ENCODE measurements around the gene ZNF518A. TPM values are rescaled to one million over a fixed set of nuclear protein-coding genes. Genes with fewer than 3 reads are reported as not detected.

ZNF518A gene
- total and polyA plus RNA-seq, 9 of the 15 experiments (the other 6 are each of a cell fraction or from before 2014, with no cell fraction given): 6.3 to 30.0 (median 17.4) TPM

DNA sequence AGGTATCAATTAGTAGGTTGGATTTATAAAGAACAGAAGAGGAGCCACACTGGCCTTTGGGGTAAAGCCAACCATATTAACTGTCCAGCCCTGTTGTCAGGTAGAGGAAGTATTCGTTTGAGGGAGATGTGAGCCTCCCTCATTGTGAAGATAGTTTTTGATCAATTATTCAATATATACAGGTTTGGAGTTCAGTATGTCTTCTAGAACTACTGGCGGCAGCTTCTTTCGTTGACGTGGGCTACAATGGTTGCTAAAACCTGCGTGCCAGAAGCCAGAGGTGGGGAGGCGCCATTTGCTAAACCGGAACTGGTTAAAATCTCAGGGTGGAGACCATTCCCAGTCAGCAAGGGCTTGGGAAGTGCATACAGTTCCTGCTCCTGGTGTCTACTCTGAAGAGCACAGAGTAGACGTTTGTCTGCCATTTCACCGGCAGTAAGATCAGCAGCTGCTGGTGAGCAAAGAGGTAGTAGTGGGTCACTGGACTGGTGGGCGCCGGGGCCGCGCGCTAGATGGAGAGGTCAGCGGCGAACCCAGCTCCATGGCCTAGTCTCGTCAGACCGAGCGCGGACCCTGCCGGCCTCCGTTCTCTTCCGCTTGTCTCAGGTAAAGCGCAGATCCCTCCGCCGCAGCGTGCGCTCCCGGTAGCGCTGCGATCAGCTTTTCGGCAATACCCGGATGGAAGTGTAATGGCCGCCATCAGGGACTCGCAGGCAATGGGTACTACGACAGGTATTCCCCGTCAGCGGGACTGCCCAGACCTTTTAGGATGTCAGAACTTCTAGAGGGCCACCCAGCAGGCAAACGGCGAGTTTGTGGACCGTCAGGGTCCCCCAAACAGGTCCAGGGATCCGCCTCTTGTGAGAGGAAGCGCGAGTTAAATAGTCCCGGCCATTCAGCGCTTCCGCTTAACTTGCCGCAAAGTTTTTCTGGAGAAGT, at the start of gene ZNF518A (continued):
- peak; percentile 79; the same call in 1 of the 2 replicates for TF ChIP-seq SPI1 (IDR thresholded peaks at IDR 0.05; ENCODE audit: borderline replicate concordance, low read depth, low read length)
- TF ChIP-seq ZNF431 (CRISPR knock-in tag; IDR thresholded peaks at IDR 0.05): no peak
- TF ChIP-seq CSDE1 (IDR thresholded peaks at IDR 0.05): 0 out of 4 replicates have a peak, but pooled peaks of 1 of the 2 experiments have one; percentile 8
- TF ChIP-seq FOXA1 (IDR thresholded peaks at IDR 0.05; ENCODE audit: borderline replicate concordance): no peak
- TF ChIP-seq CHD1 (IDR thresholded peaks at IDR 0.05; ENCODE audit: low read length): peak; percentile 57
- TF ChIP-seq, protein P1, sequence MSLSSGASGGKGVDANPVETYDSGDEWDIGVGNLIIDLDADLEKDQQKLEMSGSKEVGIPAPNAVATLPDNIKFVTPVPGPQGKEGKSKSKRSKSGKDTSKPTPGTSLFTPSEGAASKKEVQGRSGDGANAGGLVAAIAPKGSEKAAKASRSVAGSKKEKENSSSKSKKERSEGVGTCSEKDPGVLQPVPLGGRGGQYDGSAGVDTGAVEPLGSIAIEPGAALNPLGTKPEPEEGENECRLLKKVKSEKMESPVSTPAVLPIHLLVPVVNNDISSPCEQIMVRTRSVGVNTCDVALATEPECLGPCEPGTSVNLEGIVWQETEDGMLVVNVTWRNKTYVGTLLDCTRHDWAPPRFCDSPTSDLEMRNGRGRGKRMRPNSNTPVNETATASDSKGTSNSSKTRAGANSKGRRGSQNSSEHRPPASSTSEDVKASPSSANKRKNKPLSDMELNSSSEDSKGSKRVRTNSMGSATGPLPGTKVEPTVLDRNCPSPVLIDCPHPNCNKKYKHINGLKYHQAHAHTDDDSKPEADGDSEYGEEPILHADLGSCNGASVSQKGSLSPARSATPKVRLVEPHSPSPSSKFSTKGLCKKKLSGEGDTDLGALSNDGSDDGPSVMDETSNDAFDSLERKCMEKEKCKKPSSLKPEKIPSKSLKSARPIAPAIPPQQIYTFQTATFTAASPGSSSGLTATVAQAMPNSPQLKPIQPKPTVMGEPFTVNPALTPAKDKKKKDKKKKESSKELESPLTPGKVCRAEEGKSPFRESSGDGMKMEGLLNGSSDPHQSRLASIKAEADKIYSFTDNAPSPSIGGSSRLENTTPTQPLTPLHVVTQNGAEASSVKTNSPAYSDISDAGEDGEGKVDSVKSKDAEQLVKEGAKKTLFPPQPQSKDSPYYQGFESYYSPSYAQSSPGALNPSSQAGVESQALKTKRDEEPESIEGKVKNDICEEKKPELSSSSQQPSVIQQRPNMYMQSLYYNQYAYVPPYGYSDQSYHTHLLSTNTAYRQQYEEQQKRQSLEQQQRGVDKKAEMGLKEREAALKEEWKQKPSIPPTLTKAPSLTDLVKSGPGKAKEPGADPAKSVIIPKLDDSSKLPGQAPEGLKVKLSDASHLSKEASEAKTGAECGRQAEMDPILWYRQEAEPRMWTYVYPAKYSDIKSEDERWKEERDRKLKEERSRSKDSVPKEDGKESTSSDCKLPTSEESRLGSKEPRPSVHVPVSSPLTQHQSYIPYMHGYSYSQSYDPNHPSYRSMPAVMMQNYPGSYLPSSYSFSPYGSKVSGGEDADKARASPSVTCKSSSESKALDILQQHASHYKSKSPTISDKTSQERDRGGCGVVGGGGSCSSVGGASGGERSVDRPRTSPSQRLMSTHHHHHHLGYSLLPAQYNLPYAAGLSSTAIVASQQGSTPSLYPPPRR (CRISPR knock-in tag; IDR thresholded peaks at IDR 0.05; ENCODE audit: borderline replicate concordance): no peak
- no peak for TF ChIP-seq SETDB1 (IDR thresholded peaks at IDR 0.05; ENCODE audit: low read length)
- peak; percentile 92 for TF ChIP-seq MTA3 (IDR thresholded peaks at IDR 0.05; ENCODE audit: borderline replicate concordance)
- no peak for TF ChIP-seq MAFF (IDR thresholded peaks at IDR 0.05; ENCODE audit: low read length)
- TF ChIP-seq, protein P2, sequence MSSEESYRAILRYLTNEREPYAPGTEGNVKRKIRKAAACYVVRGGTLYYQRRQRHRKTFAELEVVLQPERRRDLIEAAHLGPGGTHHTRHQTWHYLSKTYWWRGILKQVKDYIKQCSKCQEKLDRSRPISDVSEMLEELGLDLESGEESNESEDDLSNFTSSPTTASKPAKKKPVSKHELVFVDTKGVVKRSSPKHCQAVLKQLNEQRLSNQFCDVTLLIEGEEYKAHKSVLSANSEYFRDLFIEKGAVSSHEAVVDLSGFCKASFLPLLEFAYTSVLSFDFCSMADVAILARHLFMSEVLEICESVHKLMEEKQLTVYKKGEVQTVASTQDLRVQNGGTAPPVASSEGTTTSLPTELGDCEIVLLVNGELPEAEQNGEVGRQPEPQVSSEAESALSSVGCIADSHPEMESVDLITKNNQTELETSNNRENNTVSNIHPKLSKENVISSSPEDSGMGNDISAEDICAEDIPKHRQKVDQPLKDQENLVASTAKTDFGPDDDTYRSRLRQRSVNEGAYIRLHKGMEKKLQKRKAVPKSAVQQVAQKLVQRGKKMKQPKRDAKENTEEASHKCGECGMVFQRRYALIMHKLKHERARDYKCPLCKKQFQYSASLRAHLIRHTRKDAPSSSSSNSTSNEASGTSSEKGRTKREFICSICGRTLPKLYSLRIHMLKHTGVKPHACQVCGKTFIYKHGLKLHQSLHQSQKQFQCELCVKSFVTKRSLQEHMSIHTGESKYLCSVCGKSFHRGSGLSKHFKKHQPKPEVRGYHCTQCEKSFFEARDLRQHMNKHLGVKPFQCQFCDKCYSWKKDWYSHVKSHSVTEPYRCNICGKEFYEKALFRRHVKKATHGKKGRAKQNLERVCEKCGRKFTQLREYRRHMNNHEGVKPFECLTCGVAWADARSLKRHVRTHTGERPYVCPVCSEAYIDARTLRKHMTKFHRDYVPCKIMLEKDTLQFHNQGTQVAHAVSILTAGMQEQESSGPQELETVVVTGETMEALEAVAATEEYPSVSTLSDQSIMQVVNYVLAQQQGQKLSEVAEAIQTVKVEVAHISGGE (CRISPR knock-in tag; IDR thresholded peaks at IDR 0.05): peak in 1 of 3 experiments; percentile 87; a peak in 2 of 6 replicates
- peak; percentile 100 for TF ChIP-seq NFRKB (IDR thresholded peaks at IDR 0.05; ENCODE audit: low read depth)
- no peak for TF ChIP-seq MXI1 (IDR thresholded peaks at IDR 0.05; ENCODE audit: low read depth, low read length)
- TF ChIP-seq HDAC2 (IDR thresholded peaks at IDR 0.05): peak; percentile 33; the same call in 1 of the 2 replicates
- peak; percentile 32 for TF ChIP-seq CCNT2 (IDR thresholded peaks at IDR 0.05; ENCODE audit: borderline replicate concordance, extremely low read depth, insufficient read length, low read depth, low read length)
- no peak for TF ChIP-seq HMG20B (CRISPR knock-in tag; IDR thresholded peaks at IDR 0.05)
- TF ChIP-seq NRF1 (conservative IDR thresholded peaks at IDR 0.05 in 1 of 2, IDR thresholded peaks at IDR 0.05 in 1 of 2): peak in 1 of 2 experiments; percentile 23; a peak in 1 of 4 replicates
- TF ChIP-seq TEAD1 (CRISPR knock-in tag; IDR thresholded peaks at IDR 0.05): peak in 1 of 2 experiments; percentile 21; a peak in 2 of 4 replicates
- peak in 1 of 2 experiments; percentile 62; a peak in 1 of 4 replicates for TF ChIP-seq SRF (CRISPR knock-in tag; IDR thresholded peaks at IDR 0.05)
